ENCODE data around the gene GKN1.

The GKN1 gene

GRCh38 chr2:68978098-68978497 lies 3.7 kb downstream of the GKN1 start:
- TF ChIP-seq, protein P1, sequence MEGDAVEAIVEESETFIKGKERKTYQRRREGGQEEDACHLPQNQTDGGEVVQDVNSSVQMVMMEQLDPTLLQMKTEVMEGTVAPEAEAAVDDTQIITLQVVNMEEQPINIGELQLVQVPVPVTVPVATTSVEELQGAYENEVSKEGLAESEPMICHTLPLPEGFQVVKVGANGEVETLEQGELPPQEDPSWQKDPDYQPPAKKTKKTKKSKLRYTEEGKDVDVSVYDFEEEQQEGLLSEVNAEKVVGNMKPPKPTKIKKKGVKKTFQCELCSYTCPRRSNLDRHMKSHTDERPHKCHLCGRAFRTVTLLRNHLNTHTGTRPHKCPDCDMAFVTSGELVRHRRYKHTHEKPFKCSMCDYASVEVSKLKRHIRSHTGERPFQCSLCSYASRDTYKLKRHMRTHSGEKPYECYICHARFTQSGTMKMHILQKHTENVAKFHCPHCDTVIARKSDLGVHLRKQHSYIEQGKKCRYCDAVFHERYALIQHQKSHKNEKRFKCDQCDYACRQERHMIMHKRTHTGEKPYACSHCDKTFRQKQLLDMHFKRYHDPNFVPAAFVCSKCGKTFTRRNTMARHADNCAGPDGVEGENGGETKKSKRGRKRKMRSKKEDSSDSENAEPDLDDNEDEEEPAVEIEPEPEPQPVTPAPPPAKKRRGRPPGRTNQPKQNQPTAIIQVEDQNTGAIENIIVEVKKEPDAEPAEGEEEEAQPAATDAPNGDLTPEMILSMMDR (IDR thresholded peaks at IDR 0.05; ENCODE audit: control extremely low read depth, extremely low read depth, low read depth, missing control alignments) = no peak
- no peak for DNase-seq (ENCODE audit: extremely low spot score)
- ChIA-PET CTCF (interaction anchor here (0.8 kb wide), 2 partner anchors 35 to 247 kb away, joined by 3 read pairs; no protein-coding TSS in a partner anchor), POLR2A (no interaction called here)

GRCh38 chr2:68980956-68981355 lies 6.5 kb downstream of the GKN1 start:
- no peak for DNase-seq (ENCODE audit: extremely low spot score)
- CTCF ChIA-PET = no interaction called here
- TF ChIP-seq, protein P1 (IDR thresholded peaks at IDR 0.05; ENCODE audit: control extremely low read depth, extremely low read depth, low read depth, missing control alignments) = no peak
- POLR2A ChIA-PET = no interaction called here

- ChIA-PET CTCF (no interaction called here), POLR2A (no interaction called here)
- TF ChIP-seq, protein P1 (IDR thresholded peaks at IDR 0.05; ENCODE audit: control extremely low read depth, extremely low read depth, low read depth, missing control alignments) = no peak
These were observed 12.6 kb downstream of the GKN1 start for GRCh38 chr2:68987021-68987503.

GRCh38 chr2:68989035-68989434 lies 14.6 kb downstream of the GKN1 start:
- POLR2A ChIA-PET = no interaction called here
- TF ChIP-seq, protein P1 (IDR thresholded peaks at IDR 0.05; ENCODE audit: control extremely low read depth, extremely low read depth, low read depth, missing control alignments) = no peak
- CTCF ChIA-PET = no interaction called here
- DNase-seq (ENCODE audit: extremely low spot score) = no peak

More at GRCh38 chr2:68987021-68987503, 12.6 kb downstream of the GKN1 start:
- DNase-seq (ENCODE audit: extremely low spot score) = no peak

DNA sequence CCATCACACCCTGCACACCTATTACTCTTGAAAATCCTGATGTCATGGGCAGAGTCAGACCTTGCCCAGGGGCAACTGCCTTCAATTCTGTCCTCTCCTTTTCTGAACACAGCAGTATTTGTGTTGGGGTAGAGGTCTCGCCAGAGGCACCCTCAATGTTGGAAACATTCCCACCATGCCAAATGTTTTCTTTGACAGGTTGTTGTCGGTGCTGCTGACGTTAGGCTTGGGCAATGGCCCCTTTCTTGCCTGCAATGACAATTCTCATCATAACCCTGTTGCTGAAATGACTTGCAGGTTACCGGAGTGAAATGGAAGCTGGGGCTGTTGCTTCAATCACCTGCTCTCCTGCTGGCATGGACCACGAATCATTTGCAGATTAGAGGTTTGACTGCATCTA lies 17.9 kb downstream of the GKN1 start:
- ChIA-PET CTCF (interaction anchor here (1.1 kb wide), 1 partner anchor 10 kb away, joined by 4 read pairs; no protein-coding TSS in a partner anchor), POLR2A (no interaction called here)
- TF ChIP-seq, protein P1 (IDR thresholded peaks at IDR 0.05; ENCODE audit: control extremely low read depth, extremely low read depth, low read depth, missing control alignments) = no peak
- DNase-seq (ENCODE audit: extremely low spot score) = no peak

- CTCF ChIA-PET = interaction anchor here (1.0 to 1.2 kb wide), 3 partner anchors 9 to 20 kb away, joined by 3 to 4 read pairs (median 3); partner anchors contain the start of gene ANTXR1
- TF ChIP-seq, protein P1 (IDR thresholded peaks at IDR 0.05; ENCODE audit: control extremely low read depth, extremely low read depth, low read depth, missing control alignments) = no peak
- POLR2A ChIA-PET = no interaction called here
- no peak for DNase-seq (ENCODE audit: extremely low spot score)
These were observed 18.5 kb downstream of the GKN1 start for GRCh38 chr2:68992933-68993332.
